M059J (cell line): Measurements from ENCODE around the gene EFHC2. TPM values are rescaled to one million over a fixed set of nuclear protein-coding genes. Genes with fewer than 3 reads are reported as not detected.
"Not testable (repeated sequence)": the region's sequence is repeated elsewhere in the genome, so short reads cannot be mapped to it uniquely, and the experiment has no call there.

Source experiments
- DNase-seq: peaks from one replicate; pipeline ENCODE4 v3.0.0-alpha.2; 2012; ENCODE audit warnings: low read depth
- total RNA-seq: library from RNA; depleted of rRNA; stranded (reverse); fragments of >200 nt; shearing (Covaris generic); gene quantifications from 2 replicates; pipeline ENCODE4 v1.2.3, GENCODE V29; 2014

Gene EFHC2
- total RNA-seq, 1 experiment from 2014 or later: 1.9 TPM

DNA sequence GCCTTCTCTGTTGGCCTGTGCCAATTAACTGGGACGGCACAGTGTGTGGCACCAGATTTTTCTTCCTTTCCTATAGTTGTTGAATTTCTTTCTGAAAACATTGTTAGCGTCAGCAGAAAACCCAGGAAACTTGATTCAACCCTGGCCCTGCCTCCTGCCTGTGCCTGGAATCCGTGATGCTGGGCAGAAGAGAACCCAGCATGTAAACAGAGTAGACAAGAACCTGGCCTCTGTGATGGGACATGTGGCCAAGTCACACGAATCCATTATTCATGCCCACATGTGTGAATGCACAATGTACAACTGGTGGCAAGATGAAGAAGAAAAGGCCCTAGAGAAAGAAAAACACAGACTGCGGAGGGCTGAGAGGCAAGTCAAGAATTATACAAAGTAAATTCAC, 111.4 kb downstream of the EFHC2 start:
- no peak for DNase-seq

DNA sequence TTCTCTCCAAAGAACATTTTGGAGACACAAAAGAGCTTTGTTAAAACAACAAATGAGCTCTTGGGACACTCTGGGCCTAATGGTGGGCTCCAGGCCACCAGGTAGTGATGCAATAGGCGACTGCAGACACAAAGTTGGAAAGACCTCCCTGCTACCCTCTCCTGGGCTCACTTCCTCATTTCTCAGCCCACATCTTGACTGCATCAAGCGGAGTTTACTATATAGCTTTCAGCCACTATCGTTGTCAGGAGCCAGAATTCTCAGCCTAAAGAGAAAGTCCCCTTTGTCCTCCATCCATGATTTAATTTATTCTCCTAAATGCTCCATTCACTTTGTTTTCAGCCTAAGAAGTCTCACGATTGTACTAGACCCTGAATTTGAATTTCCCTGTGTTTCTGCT, 114.9 kb downstream of the EFHC2 start:
- DNase-seq: no peak

DNA sequence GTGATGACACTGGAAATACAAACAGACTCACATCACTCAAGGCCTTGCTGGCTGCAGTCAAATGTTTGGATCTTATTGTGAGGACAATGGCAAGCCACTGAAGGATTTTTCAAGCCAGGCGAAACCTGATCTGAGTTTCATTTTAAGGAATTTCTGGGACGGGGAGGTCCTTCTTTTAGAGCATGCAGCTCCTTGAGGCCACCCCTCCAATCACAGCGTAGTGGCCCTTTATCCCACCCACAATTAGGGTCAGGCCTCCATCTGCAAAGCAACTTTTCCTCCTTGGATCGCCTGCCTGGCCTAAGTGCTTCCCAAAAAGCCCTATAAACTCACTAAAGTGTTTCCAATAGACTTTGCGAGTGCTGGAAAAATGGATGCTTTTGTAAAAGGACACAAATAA, 115.5 kb downstream of the EFHC2 start:
- peak; percentile 39 for DNase-seq

DNA sequence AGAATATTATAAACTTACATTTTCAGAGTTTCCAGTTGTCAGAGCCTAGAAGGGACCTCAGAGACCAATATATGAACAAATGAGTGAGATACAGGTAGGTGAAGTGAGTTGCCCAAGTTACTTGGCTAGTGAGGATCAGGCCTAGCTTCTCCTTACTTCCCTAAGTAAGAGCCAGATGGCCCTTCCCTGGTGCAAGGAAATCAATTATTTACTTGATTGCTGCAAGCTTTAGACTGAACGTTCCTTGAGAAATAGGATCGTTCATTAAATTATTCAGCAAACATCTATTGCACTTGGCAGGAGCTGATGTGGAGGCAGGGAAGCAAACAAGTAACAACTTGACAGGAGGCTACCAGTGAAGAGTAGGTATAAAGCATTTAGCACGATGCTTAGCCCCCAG, 117.8 kb downstream of the EFHC2 start:
- DNase-seq: no peak

DNA sequence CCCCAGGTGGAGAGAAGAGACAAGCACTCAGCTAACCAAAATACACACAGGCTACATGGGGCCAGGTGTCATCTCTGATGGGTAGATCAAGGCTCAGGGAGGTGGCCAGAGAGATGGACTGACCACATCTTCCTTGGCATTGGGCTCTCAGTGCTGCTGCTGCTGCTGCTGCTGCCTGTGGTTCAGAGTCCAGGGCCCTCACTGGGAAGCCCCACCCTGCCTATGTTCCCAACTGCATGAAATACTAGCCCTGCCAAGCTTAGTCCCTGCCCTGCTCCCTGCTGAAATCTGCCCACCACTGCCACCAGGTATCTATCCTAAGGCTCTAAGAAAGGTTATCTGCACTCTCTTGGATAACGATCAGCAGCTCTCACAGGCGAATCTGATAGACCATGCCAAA, 118.7 kb downstream of the EFHC2 start:
- DNase-seq: no peak

DNA sequence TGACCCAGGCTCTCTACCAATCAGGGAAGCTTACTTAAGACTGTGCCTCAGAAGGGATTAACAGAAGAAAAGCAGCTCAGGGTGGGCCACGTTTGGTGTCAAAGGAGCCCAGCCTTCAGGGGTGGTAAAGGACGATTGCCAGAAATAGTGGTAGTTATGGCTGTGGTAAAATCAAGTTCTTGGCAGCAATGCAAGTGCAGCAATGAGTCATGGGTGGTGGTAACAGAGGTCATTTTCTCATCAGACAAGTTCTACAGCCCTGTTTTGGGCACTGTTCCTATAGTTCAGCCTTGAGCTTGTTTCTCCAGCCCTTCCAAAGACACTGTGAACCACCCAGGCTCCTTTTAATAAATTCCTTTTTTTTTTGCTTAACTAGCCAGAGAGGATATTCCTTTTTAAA, 120.3 kb downstream of the EFHC2 start:
- DNase-seq: peak; percentile 88

DNA sequence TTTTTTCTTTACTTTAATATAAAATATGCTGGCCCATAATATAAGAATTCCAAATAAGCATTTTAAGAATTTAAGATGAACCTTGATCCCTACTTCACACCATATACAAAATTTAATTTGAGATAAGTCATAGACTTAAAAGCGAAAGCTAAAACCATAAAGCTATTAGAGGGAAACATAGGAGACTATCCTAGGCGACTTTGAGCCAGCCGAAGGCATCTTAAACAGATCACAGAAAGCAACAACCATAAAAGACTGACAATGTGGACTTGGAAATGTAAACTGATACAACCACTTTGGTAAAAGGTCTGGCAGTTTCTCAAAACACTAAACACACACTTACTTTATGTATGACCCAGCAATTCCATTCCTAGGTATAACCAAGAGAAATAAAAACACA, 125.0 kb downstream of the EFHC2 start:
- DNase-seq: no peak

DNA sequence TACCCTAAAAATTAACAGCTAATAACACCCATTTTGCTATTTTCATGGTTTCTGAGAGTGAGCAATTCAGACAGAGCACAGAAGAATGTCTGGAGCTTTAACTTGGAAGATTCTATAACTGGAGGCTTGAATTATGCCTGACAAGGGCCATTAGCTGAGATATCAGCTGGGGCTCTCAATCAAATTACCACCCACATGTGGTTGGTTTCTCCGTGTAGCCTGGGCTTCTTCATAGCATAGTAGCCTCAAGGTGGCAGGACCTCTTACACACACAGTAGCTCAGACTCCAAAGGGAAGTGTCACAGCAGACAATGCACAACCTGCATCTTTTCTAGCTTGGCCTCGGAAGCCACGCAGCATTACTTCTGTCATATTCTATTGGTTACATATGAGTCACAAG, 127.3 kb downstream of the EFHC2 start:
- DNase-seq: no peak

DNA sequence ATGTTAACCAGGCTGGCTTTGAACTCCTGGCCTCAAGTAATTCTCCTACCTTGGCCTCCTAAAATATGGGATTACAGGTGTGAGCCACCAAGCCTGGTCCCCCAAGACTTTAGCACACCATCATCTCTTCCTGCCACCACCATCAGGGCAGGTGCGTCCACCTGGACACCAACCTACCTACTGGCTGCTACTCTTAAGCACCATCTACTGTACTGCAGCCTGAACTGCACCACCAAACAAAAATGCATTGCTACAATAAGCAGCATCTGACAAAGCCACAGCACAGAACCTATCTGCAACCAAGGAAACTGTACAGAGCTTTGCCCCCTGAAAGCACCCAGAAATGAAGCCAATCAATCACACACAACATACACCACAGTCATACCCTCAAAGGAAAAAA, 139.7 kb downstream of the EFHC2 start:
- DNase-seq: no peak

DNA sequence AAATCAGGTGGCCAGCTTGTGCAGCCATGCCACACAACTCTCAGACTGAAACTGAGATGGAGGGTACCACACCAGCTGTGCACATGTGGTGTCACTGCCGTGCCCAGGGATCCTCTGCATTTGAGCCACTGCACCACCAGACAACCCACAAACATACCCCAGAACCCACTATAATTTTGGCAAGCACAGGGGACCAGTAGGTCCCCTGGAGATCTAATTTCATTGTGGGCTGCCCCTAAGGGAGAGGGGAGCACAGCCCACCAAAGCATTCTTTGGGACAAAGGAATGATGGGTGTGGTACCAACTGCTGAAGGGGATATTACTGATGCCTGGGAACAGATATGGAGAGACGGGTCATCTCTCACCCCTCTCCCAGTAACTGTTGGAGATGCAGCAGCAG, 140.9 kb downstream of the EFHC2 start:
- DNase-seq: no peak

DNA sequence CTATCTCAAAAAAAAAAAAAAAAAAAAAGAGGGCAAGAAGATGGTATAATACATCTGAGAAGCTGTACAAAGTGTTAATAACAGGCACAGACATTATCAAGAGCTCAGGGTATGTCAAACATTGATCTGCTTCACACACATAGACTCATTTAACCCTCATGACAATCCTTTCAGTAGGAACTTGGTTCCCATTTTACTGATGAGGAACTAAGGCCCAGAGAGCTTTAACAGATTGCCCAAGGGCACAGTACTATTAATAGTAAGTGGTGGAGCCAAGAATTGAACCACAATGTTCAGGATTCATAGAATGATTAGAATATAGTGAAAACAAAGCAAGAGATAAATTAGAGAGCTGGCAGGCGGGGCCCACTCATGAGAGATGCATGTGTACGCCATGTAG, 154.4 kb downstream of the EFHC2 start:
- no peak for DNase-seq

DNA sequence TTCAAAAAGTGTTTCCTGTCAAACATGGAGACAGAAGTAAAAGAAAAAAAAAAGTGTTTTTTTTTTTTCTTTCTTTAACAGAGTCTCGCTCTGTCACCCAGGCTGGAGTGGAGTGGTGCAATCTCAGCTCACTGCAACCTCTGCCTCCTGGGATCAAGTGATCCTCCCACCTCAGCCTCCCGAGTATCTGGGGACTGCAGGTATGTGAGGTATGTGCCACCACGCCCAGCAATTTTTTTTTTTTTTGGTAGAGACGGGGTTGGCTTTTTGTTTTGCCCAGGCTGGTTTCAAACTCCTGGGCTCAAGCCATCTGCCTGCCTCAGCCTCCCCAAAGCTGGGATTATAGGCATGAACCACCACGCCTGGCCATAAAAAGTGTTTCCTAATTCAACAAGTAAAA, 155.6 kb downstream of the EFHC2 start:
- not testable (repeated sequence) for DNase-seq

DNA sequence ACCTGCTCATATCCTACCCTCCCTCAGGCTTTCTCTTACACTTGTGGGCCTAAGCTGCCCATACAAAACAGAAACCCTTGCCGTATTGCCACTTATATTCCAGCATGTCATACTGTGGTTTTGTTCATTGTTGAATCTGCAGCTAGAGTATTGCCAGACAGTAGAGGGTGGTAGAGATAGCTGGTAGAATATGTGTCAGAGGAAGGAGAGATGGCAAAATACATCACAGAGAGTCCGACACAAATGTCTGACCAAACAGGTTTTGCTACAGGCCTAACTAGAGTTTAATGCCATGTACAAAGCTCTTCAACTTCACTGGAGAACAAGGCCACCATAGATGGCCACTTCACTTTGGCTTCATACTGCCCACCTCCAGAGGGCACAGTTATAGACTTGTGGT, 160.1 kb downstream of the EFHC2 start:
- DNase-seq: no peak

DNA sequence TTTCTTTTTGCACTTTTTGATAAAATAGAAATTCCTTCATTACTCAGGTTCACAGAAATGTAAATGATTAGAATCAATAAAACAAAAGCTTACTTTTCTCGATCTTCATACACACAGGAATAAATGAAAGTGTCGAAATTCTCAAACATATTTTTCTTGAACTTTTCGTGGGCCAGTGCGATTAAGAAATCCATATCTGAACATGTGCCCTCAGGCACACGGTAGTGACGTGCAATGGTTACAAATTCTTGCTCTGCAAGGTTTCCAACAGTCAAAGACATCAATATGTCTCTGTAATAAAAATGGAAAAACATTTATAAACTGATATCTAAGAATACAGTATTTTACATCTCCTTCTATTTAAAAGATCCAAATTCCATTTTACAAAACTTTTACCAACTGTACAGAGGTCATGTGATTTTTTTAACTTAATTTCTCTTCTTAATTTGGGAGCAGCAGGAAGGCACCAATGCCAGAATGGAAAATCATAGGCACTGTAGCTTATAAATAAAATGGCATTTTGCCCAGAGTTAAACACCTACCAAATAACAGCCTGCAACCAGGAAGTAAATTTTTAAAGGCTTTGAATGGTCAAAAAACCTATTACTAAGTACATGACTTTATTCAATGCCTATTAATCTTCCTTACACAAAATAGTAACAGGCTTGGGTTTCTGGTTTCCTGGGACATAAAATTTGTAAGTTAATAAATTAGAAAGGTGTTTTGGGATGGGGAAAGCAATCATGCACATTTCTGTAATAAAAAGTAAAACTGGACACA, 165.0 kb downstream of the EFHC2 start:
- DNase-seq: peak; percentile 6

DNA sequence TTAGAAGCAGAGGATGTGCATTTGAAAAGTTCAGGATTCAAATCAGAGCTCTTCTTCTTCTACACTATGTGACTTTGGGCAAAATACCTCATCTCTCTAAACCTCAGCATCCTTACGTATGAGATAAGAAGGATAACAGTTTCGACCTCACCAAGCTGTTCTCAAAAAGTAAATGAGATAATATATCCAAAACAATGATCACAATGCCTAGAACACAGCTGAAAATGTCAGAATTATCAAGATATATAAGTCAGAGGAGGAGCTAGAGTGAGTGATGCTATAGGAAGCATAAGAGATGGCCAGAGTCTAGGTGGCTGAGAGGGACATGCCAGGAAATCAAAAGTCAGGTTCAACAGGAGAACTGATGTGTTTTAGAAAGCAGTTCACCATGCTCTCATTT, 168.0 kb downstream of the EFHC2 start:
- no peak for DNase-seq

DNA sequence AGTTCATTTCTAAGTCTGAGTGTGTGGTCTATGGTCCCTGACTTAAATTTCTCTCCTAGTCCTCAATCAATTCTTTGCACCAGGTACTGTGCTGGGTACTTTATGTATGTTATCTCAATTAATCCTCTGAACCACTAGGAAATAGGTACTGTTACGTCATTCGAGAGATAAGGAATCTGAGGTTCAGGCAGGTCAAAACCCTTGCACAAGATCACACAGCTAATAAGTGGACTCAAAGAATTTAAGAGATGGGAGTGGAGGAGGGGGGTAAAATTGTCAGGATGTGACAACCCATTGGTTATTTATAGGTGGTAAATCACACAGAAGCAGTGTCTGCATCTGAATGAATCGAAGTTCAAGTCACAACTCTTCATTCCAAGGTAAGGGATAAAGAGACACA, 169.4 kb downstream of the EFHC2 start:
- no peak for DNase-seq

DNA sequence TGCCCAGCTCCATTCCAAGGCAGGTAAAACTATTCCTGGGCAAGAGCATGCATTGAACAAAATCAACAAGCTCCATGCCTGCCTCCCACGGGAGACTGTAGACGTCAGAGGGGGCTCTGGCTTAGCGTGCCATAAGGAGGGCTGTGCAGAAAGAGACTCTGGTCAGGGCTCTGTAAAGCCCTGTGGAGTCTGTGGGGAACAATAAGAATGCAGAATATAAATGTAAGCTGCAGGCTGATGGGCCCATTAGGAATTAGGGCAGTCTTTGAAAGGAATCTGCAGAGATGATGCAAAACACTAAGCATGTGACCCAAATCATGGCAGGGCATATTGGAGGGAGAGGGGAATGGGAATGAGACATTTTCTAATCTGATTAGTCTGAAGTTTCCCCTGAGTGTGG, 170.3 kb downstream of the EFHC2 start:
- no peak for DNase-seq

DNA sequence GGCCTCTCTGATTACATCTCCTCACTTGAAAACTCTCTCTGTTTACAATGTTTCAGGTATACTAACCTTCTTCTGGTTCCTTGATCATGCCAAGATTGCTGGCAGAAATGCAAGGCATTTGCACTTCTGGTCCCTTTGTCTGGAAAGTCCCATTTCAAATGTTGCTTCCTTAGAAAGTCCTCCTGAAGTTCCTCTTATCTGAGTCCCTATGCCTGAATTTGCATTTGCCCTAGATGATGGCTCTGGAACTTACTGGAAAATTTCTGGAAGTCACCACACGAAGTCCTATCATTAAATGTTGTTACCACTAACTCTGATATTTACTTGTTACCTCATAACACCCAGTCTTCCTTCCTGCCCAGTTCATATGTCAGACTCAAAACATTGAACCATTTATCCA, 176.4 kb downstream of the EFHC2 start:
- no peak for DNase-seq

DNA sequence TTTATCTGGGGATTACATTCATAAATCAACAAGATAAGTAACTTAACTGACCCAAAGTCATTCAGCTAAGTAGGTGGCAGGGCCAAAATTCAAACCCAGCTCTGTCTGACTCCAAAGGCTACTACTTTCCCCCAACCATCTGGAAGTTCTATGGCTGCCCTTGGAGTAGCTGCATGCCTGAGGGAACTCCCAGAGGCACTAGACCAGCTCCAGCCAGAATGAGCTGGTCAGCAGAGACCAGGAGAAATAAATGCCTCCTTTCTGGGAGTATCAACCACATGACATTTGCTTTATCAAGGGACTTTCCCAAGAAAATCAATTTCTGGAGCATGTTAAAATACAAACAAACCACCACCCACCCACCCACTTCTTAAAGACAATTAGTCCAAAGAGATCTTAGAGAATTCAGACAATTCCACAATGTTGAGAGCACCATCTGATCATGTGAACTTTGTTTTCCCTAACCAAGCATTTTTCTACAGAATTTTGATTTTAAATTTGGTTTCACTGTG, 180.5 kb downstream of the EFHC2 start:
- DNase-seq: no peak

DNA sequence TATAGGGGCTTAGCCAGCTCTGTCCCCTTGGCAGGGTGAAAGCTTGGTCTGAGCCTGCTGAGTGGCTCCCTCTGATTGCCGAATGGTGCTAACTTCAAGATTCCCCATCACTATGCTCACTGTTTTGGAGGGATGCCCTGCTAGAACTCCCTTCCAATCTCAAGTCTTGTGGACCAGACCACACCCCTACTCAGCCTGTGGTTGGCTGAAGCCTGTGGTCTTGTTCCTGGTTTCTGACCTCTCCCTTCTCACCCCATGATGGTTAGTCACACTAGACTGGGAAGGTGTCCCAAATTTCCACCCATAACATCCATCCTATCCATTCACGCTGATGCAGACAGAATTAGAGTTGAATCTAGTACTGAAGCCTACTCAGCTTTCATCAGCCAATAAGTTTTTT, 185.6 kb downstream of the EFHC2 start:
- DNase-seq: peak; percentile 5

DNA sequence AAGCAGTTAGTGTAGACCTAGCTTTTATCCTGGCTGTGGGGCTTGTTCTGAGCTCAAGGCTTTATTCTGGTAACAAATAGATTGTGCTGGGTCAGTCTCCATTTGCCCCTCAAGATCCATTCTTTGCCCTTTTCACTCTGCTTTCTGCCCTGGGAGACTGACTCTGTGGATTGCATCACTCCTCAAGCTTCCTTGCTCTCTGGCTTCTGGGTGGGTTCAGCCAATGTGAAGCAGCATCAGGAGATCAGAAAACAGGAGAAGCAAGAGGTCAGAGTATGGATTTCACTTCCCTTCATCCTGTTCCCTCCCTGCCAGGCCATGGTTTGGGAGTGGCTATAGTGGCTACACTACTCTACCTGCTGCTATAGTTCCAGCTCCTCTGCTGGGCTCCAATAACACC, 186.2 kb downstream of the EFHC2 start:
- no peak for DNase-seq

DNA sequence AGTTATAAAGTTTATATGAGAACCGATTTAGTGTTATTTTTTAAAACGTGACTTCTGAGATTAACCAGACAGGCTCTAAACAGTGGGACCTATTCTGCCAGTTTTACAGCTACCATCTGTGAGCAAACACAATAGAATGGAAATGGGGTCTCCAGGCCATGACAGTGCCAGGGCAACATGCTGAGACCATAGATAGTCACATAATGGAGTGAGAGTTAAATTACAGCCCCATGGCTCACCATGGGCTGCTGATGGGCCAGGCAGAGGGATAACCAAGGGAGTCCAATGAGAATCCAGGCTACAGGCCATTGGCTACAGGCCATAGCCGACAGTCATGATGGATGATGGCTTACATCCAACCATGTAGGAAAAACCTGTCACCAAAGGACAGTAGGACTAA, 186.7 kb downstream of the EFHC2 start:
- DNase-seq: no peak

DNA sequence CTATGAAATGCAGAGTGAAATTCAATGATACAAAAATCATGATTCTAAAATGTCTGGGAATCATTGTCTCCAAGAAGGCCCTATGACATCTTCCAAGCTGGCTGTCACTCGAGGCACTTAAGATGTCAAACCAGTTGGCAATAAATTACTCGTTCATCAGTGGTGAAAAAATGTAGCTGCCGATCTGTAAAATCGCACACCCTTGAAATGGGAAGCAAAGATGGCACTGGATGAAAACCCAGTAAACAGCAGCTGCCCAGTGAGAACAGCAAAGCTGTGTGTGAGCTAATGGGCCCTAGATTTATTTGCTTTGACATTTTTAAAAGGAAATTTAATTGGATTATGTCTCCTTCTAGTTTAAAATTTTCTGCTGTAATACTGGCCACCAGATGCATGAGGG, 188.3 kb downstream of the EFHC2 start:
- no peak for DNase-seq

DNA sequence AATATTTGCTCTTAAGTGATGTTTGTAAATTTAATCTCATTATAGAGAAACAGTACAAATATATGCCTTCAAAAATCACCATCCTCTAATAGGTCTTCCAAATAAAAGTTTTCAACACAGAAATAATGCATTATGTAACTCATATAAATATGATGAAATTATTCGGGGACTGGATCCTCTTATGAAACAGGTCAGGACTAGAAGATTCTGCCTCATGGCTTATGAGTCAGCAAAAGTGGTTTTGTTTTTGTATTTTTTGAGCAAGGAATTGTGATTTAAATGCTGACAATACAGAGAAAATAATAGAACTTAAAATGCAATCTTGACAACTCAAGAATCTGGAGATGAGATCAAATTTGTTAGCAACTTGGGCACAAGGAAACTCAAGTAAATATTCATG, 190.6 kb downstream of the EFHC2 start:
- peak; percentile 12 for DNase-seq
